ENCODE results near the gene INPP5D.

DNA sequence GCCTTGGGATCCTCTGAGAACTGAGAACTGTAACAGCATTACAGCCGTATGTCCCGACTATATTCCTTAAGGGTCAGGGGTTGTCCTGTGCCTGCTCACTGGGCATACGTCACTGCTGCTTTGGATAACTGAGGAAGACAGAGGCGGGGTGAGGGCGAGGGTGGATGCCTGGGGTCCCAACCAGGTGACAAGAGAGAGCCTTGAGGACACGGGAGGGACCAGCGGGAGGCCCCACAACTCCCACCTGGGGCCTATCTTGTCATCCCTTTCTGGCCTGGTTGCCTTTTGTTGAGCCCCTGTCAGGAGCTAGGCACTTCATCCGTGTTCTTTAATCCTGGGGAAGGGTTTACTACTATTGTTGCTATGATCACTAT lies 28.8 kb downstream of the INPP5D start:
- TF ChIP-seq, protein P1, sequence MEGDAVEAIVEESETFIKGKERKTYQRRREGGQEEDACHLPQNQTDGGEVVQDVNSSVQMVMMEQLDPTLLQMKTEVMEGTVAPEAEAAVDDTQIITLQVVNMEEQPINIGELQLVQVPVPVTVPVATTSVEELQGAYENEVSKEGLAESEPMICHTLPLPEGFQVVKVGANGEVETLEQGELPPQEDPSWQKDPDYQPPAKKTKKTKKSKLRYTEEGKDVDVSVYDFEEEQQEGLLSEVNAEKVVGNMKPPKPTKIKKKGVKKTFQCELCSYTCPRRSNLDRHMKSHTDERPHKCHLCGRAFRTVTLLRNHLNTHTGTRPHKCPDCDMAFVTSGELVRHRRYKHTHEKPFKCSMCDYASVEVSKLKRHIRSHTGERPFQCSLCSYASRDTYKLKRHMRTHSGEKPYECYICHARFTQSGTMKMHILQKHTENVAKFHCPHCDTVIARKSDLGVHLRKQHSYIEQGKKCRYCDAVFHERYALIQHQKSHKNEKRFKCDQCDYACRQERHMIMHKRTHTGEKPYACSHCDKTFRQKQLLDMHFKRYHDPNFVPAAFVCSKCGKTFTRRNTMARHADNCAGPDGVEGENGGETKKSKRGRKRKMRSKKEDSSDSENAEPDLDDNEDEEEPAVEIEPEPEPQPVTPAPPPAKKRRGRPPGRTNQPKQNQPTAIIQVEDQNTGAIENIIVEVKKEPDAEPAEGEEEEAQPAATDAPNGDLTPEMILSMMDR (conservative IDR thresholded peaks at IDR 0.05; ENCODE audit: low read length), result no peak
- TF ChIP-seq EZH2phosphoT487 (IDR thresholded peaks at IDR 0.05; ENCODE audit: borderline replicate concordance, low read depth, low read length), result no peak

All from OCI-LY7 (cell line).